Activated naive CD4-positive, alpha-beta T cell treated with anti-CD3 and anti-CD28 coated beads, Interleukin-2, amount 10 ng/mL, durations not matched to agents 7 days and 5 days (primary cell): ENCODE measurements around the gene WFS1.

Experiments
- CTCF ChIA-PET: fragments of 350-600 bp; sonication (Branson Sonifier 250); formaldehyde crosslinking; loops from one replicate; lab custom pipeline; 2021; ENCODE audit warnings: antibody characterized with exemption; lab: Charles Lee
- DNase-seq: peaks from one replicate; pipeline ENCODE4 v3.0.0-alpha.2; 2020
- H3K27ac Mint-ChIP-seq: one replicate; pipeline ENCODE4 v1.8.0; 2021; ENCODE audit warnings: mild to moderate bottlenecking, moderate library complexity, mixed read lengths
- H3K27me3 Mint-ChIP-seq: one replicate; pipeline ENCODE4 v1.8.0; 2021; ENCODE audit warnings: mild to moderate bottlenecking, mixed read lengths
- H3K36me3 Mint-ChIP-seq: one replicate; pipeline ENCODE4 v1.8.0; 2021; ENCODE audit warnings: mixed read lengths
- H3K4me1 Mint-ChIP-seq: one replicate; pipeline ENCODE4 v1.8.0; 2021; ENCODE audit warnings: mixed read lengths
- H3K4me3 Mint-ChIP-seq: one replicate; pipeline ENCODE4 v1.8.0; 2021; ENCODE audit warnings: mild to moderate bottlenecking, moderate library complexity, mixed read lengths
- H3K9me3 Mint-ChIP-seq: one replicate; pipeline ENCODE4 v1.8.0; 2021; ENCODE audit warnings: mixed read lengths

Gene WFS1

GRCh38 chr4:6349896-6350603 is 80.4 kb downstream of the WFS1 start:
- DNase-seq: no peak
- Mint-ChIP-seq H3K9me3 (no peaks in the 10 kb centered on the region), H3K4me1 (no peaks in the 10 kb centered on the region), H3K36me3 (no peaks in the 10 kb centered on the region), H3K27me3 (peaks cover 16% of the 10 kb centered on the region), H3K27ac (no peak overlapping the region), H3K4me3 (no peak overlapping the region)
- CTCF ChIA-PET: no interaction called here

- Mint-ChIP-seq H3K9me3 (no peaks in the 10 kb centered on the region), H3K36me3 (no peaks in the 10 kb centered on the region), H3K4me3 (no peak overlapping the region), H3K27me3 (peaks cover 14% of the 10 kb centered on the region), H3K4me1 (no peaks in the 10 kb centered on the region), H3K27ac (no peak overlapping the region)
- no peak for DNase-seq
- CTCF ChIA-PET: no interaction called here
Measured at GRCh38 chr4:6350646-6351045, 81.0 kb downstream of the WFS1 start.

- H3K27ac Mint-ChIP-seq: no peak overlapping the region
- no peaks in the 10 kb centered on the region for H3K4me1 Mint-ChIP-seq
- H3K4me3 Mint-ChIP-seq: no peak overlapping the region
- H3K9me3 Mint-ChIP-seq: no peaks in the 10 kb centered on the region
- H3K36me3 Mint-ChIP-seq: no peaks in the 10 kb centered on the region
- CTCF ChIA-PET: no interaction called here
- peaks cover 11% of the 10 kb centered on the region for H3K27me3 Mint-ChIP-seq
- DNase-seq: no peak
Measured at GRCh38 chr4:6351246-6352000, 81.8 kb downstream of the WFS1 start.

GRCh38 chr4:6352031-6352692 is 82.5 kb downstream of the WFS1 start:
- H3K36me3 Mint-ChIP-seq: no peaks in the 10 kb centered on the region
- H3K4me1 Mint-ChIP-seq: no peaks in the 10 kb centered on the region
- H3K9me3 Mint-ChIP-seq: no peaks in the 10 kb centered on the region
- no peak for DNase-seq
- H3K27ac Mint-ChIP-seq: no peak overlapping the region
- peaks cover 14% of the 10 kb centered on the region for H3K27me3 Mint-ChIP-seq
- no peak overlapping the region for H3K4me3 Mint-ChIP-seq
- CTCF ChIA-PET: no interaction called here
